H9 (cell line): Measurements from ENCODE around the gene PITPNM3. TPM values are rescaled to one million over a fixed set of nuclear protein-coding genes. Genes with fewer than 3 reads are reported as not detected.

Source experiments
- DNase-seq: peaks from one replicate; pipeline ENCODE4 v3.0.0-alpha.2; 2017
- H2AFZ ChIP-seq: one replicate; pipeline ENCODE4 v1.6.1; 2013; ENCODE audit warnings: mild to moderate bottlenecking, low read length, control low read depth, moderate library complexity
- H2AK5ac ChIP-seq: 2 replicates; pipeline ENCODE4 v1.6.1; 2013; ENCODE audit warnings: low read length, control low read depth, mixed read lengths; ENCODE audit not compliant: insufficient read length
- H2BK120ac ChIP-seq: one replicate; pipeline ENCODE4 v1.6.1; 2013; ENCODE audit warnings: low read depth, mild to moderate bottlenecking, low read length, control low read depth, inconsistent platforms; ENCODE audit not compliant: poor library complexity, severe bottlenecking
- H2BK12ac ChIP-seq: 2 replicates; pipeline ENCODE4 v1.6.1; 2013; ENCODE audit warnings: low read length, control low read depth, mixed read lengths, low read depth; ENCODE audit not compliant: insufficient read length
- H2BK15ac ChIP-seq: 2 replicates; pipeline ENCODE4 v1.6.1; 2013; ENCODE audit warnings: low read depth, low read length, control low read depth
- H2BK20ac ChIP-seq: one replicate; pipeline ENCODE4 v1.6.1; 2013; ENCODE audit warnings: low read depth, mild to moderate bottlenecking, low read length, control low read depth, inconsistent platforms; ENCODE audit not compliant: poor library complexity, severe bottlenecking
- H2BK5ac ChIP-seq: 2 replicates; pipeline ENCODE4 v1.6.1; 2013; ENCODE audit warnings: low read length, control low read depth, mixed read lengths; ENCODE audit not compliant: insufficient read length
- H3K14ac ChIP-seq: 2 replicates; pipeline ENCODE4 v1.6.1; 2013; ENCODE audit warnings: low read length, control low read depth; ENCODE audit not compliant: insufficient read depth
- H3K18ac ChIP-seq: 2 replicates; pipeline ENCODE4 v1.6.1; 2013; ENCODE audit warnings: low read depth, mild to moderate bottlenecking, mixed read lengths, low read length, control low read depth; ENCODE audit not compliant: insufficient read length
- H3K23ac ChIP-seq: 2 replicates; pipeline ENCODE4 v1.6.1; 2013; ENCODE audit warnings: low read length, control low read depth, mixed read lengths, low read depth; ENCODE audit not compliant: insufficient read length
- H3K23me2 ChIP-seq: 2 replicates; pipeline ENCODE4 v1.6.1; 2013; ENCODE audit warnings: low read depth, mild to moderate bottlenecking, mixed read lengths, low read length, control low read depth; ENCODE audit not compliant: insufficient read length, poor library complexity, severe bottlenecking
- H3K27ac ChIP-seq: 2 replicates; pipeline ENCODE4 v1.5.1; 2013; ENCODE audit warnings: low read length, control low read depth, mixed read lengths, low read depth; ENCODE audit not compliant: insufficient read length
- H3K27me3 ChIP-seq: 2 replicates; pipeline ENCODE4 v1.6.1; 2013; ENCODE audit warnings: low read length, control low read depth, inconsistent platforms; ENCODE audit not compliant: insufficient read depth
- H3K4ac ChIP-seq: 2 replicates; pipeline ENCODE4 v1.6.1; 2013; ENCODE audit warnings: low read depth, mild to moderate bottlenecking, control low read depth, inconsistent platforms, low read length, moderate library complexity
- H3K4me1 ChIP-seq: 2 replicates; pipeline ENCODE4 v1.6.1; 2013; ENCODE audit warnings: low read length, control low read depth, inconsistent platforms; ENCODE audit not compliant: insufficient read depth
- H3K4me2 ChIP-seq: 2 replicates; pipeline ENCODE4 v1.6.1; 2013; ENCODE audit warnings: low read length, control low read depth, mixed read lengths; ENCODE audit not compliant: insufficient read length, insufficient read depth
- H3K56ac ChIP-seq: 2 replicates; pipeline ENCODE4 v1.6.1; 2013; ENCODE audit warnings: low read depth, mild to moderate bottlenecking, mixed read lengths, low read length, control low read depth; ENCODE audit not compliant: insufficient read length
- H3K79me1 ChIP-seq: 2 replicates; pipeline ENCODE4 v1.6.1; 2013; ENCODE audit warnings: low read depth, mild to moderate bottlenecking, moderate library complexity, low read length, control low read depth, inconsistent platforms; ENCODE audit not compliant: insufficient read depth, poor library complexity, severe bottlenecking
- H3K79me2 ChIP-seq: 2 replicates; pipeline ENCODE4 v1.6.1; 2013; ENCODE audit warnings: low read length, control low read depth, inconsistent platforms; ENCODE audit not compliant: insufficient read depth
- H3K9ac ChIP-seq: 2 replicates; pipeline ENCODE4 v1.6.1; 2013; ENCODE audit warnings: low read length, control low read depth, mixed read lengths; ENCODE audit not compliant: insufficient read length; ENCODE audit errors: extremely low read depth
- H3K9me3 ChIP-seq: one replicate; pipeline ENCODE4 v1.6.1; 2013; ENCODE audit warnings: low read depth, low read length, inconsistent platforms; ENCODE audit not compliant: control insufficient read depth
- H3T11ph ChIP-seq: one replicate; pipeline ENCODE4 v1.6.1; 2013; ENCODE audit warnings: mild to moderate bottlenecking, low read length, control low read depth, inconsistent platforms
- H4K20me1 ChIP-seq: one replicate; pipeline ENCODE4 v1.6.1; 2013; ENCODE audit not compliant: control insufficient read depth, insufficient read length, insufficient read depth
- H4K5ac ChIP-seq: 2 replicates; pipeline ENCODE4 v1.6.1; 2013; ENCODE audit warnings: low read depth, mild to moderate bottlenecking, mixed read lengths, low read length, control low read depth; ENCODE audit not compliant: insufficient read length
- H4K8ac ChIP-seq: replicated peaks from 2 replicates; pipeline ENCODE4 v1.6.1; 2013; ENCODE audit warnings: low read length, control low read depth, mixed read lengths, low read depth; ENCODE audit not compliant: insufficient read length
- H4K91ac ChIP-seq: 2 replicates; pipeline ENCODE4 v1.6.1; 2013; ENCODE audit warnings: low read depth, mild to moderate bottlenecking, moderate library complexity, mixed read lengths, low read length, control low read depth; ENCODE audit not compliant: insufficient read length
- H3K27ac Mint-ChIP-seq, 3 experiments: 2 replicates in 2 of 3; 3 replicates in 1 of 3; pipeline ENCODE4 v1.8.0; 2020 to 2021; ENCODE audit warnings: mixed read lengths in 3 of 3, mild to moderate bottlenecking in 1 of 3, moderate library complexity in 1 of 3
- H3K27me3 Mint-ChIP-seq: 2 replicates; pipeline ENCODE4 v1.8.0; 2021; ENCODE audit warnings: low read depth, mild to moderate bottlenecking, moderate library complexity, mixed read lengths
- H3K36me3 Mint-ChIP-seq, 3 experiments: 2 replicates in 2 of 3; 3 replicates in 1 of 3; pipeline ENCODE4 v1.8.0; 2020 to 2021; ENCODE audit warnings: low read depth in 3 of 3, mixed read lengths in 3 of 3; ENCODE audit not compliant: insufficient read depth in 1 of 3
- H3K4me1 Mint-ChIP-seq, 2 experiments: 2 replicates each; pipeline ENCODE4 v1.8.0; 2020; ENCODE audit warnings: mixed read lengths in 2 of 2
- H3K4me3 Mint-ChIP-seq, 2 experiments: 2 replicates in 1 of 2; 3 replicates in 1 of 2; pipeline ENCODE4 v1.8.0; 2020 to 2021; ENCODE audit warnings: mild to moderate bottlenecking in 2 of 2, mixed read lengths in 2 of 2, moderate library complexity in 1 of 2
- H3K9me3 Mint-ChIP-seq, 2 experiments: 2 replicates in 1 of 2; 3 replicates in 1 of 2; pipeline ENCODE4 v1.8.0; 2020; ENCODE audit warnings: mild to moderate bottlenecking in 2 of 2, mixed read lengths in 2 of 2, moderate library complexity in 1 of 2
- CTCF ChIP-seq: fragments of 200-600 bp; sonication (generic); conservative IDR thresholded peaks from 3 replicates; pipeline ENCODE4 v1.8.0; 2021; ENCODE audit warnings: antibody characterized with exemption, mild to moderate bottlenecking
- WGBS: extraction: QIAGEN DNeasy Blood & Tissue Kit; methylation state at CpG from one replicate; pipeline ENCODE4 v1.1.7; 2013; ENCODE audit warnings: missing lambda C conversion rate, low lambda C conversion rate, mixed read lengths; ENCODE audit not compliant: insufficient read length; ENCODE audit errors: extremely low coverage; 5-methylcytosine and 5-hydroxymethylcytosine counted together
- total RNA-seq: library from RNA; stranded (reverse); gene quantifications from 2 replicates; pipeline ENCODE4 v1.2.1, GENCODE V29; 2021

Gene PITPNM3
- total RNA-seq, 1 experiment from 2014 or later, result 3.4 TPM

DNA sequence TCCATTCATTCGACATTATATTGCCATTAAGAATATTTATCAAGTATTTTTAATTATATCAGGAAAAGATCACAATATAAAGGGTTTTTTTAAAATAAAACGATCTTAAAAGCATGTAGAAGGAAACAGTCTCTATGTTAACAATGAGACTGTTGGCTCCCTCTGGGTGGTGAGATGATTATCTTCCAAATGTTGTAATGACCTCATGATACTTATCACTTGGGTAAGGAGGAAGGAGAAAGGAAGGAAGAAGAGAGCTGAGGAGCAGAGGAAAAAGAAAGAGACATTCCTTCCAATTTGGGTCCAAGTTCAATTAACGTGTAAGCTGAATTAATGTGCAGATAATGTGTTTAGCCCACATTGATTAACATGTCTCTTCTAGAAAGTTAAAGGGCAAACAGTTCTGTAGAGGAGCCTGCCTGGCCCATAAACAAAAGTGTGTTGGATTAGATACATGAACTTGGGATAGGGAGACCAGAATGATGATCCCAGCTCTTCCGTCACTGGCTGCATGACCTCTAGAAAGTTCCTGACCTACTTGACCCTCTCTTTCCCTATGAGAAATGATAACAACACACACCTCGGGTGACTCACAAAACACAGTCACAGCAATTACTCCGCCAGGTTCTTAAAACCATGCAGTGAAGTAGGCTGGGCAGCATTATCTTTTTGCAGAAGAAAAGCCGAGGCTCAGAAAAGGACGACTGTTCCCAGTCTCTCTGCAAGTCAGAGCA lies 80.1 kb downstream of the PITPNM3 start:
- Histone ChIP-seq H4K91ac (no peak overlapping the region), H3K79me1 (no peaks in the 10 kb centered on the region), H3K4me1 (no peaks in the 10 kb centered on the region), H3T11ph (no peak overlapping the region), H2AFZ (no peak overlapping the region), H3K4me2 (no peak overlapping the region), H4K8ac (no peak overlapping the region), H3K56ac (no peak overlapping the region), H3K79me2 (no peaks in the 10 kb centered on the region), H3K23me2 (no peaks in the 10 kb centered on the region), H3K9me3 (no peaks in the 10 kb centered on the region), H4K20me1 (no peaks in the 10 kb centered on the region), H3K27ac (no peak overlapping the region), H4K5ac (no peak overlapping the region), H2BK20ac (no peak overlapping the region), H3K23ac (no peak overlapping the region), H2BK120ac (no peak overlapping the region), H3K14ac (no peak overlapping the region), H2AK5ac (no peak overlapping the region), H3K18ac (no peak overlapping the region), H3K27me3 (no peaks in the 10 kb centered on the region), H2BK15ac (no peak overlapping the region), H3K4ac (no peak overlapping the region), H2BK12ac (no peak overlapping the region), H3K9ac (no peak overlapping the region), H2BK5ac (no peak overlapping the region)
- no CpG with 5 or more reads among the region's 8 CpGs for WGBS
- DNase-seq, result no peak
- no peak for TF ChIP-seq CTCF
- H3K27ac Mint-ChIP-seq, result no peak overlapping the region
- H3K9me3 Mint-ChIP-seq, result no peaks in the 10 kb centered on the region
- peaks cover 30 to 52% of the 10 kb centered on the region in 2 experiments for H3K4me1 Mint-ChIP-seq
- no peak overlapping the region for H3K4me3 Mint-ChIP-seq
- no peaks in the 10 kb centered on the region; a peak in 1 of 7 replicates for H3K36me3 Mint-ChIP-seq
- no peaks in the 10 kb centered on the region; the same call in 1 of the 2 replicates for H3K27me3 Mint-ChIP-seq
